K562 (cell line): ENCODE measurements around the gene NR2F6. TPM values are rescaled to one million over a fixed set of nuclear protein-coding genes. Genes with fewer than 3 reads are reported as not detected.

ENCODE experiments used
- BCOR ChIP-seq: fragments of 450-650 bp; IDR thresholded peaks from 2 replicates; pipeline ENCODE4 v1.6.1; 2016
- BRD9 ChIP-seq: fragments of 450-650 bp; IDR thresholded peaks from 2 replicates; pipeline ENCODE4 v1.6.1; 2018; ENCODE audit warnings: low read depth; ENCODE audit not compliant: partially characterized antibody
- BRF1 ChIP-seq: IDR thresholded peaks from 3 replicates; pipeline ENCODE4 v1.6.1; 2011; ENCODE audit warnings: borderline replicate concordance, mild to moderate bottlenecking; ENCODE audit not compliant: insufficient read length; ENCODE audit errors: extremely low read depth
- CEBPB ChIP-seq: fragments of 450-650 bp; IDR thresholded peaks from 2 replicates; pipeline ENCODE4 v1.6.1; 2016; ENCODE audit warnings: missing genetic modification characterization, missing compliant biosample characterization
- CREB1 ChIP-seq, 2 experiments: sonication (generic) in 1 of 2; formaldehyde crosslinking in 1 of 2; IDR thresholded peaks; 2 replicates each; pipeline versions ENCODE4 v1.6.1 to v1.8.0; 2012 to 2022; ENCODE audit warnings: inconsistent platforms in 1 of 2, mild to moderate bottlenecking in 1 of 2, missing genetic modification reagents in 1 of 2, moderate library complexity in 1 of 2
- CREBBP ChIP-seq: IDR thresholded peaks from one replicate; pipeline ENCODE4 v1.6.1; 2012; ENCODE audit warnings: low read depth, mild to moderate bottlenecking, control low read depth, inconsistent platforms, low read length
- DNMT1 ChIP-seq: fragments of 450-650 bp; IDR thresholded peaks from 2 replicates; pipeline ENCODE4 v1.6.1; 2016; ENCODE audit warnings: antibody characterized with exemption, mild to moderate bottlenecking
- MEIS2 ChIP-seq: fragments of 450-650 bp; IDR thresholded peaks from 2 replicates; pipeline ENCODE4 v1.6.1; 2014; ENCODE audit warnings: mild to moderate bottlenecking; ENCODE audit not compliant: partially characterized antibody
- MYBL2 ChIP-seq, 2 experiments: fragments of 450-650 bp in 1 of 2; sonication (generic) in 1 of 2; formaldehyde crosslinking in 1 of 2; IDR thresholded peaks; 2 replicates each; pipeline versions ENCODE4 v1.6.1 to v1.8.1; 2017 to 2022; ENCODE audit warnings: borderline replicate concordance in 1 of 2, inconsistent platforms in 1 of 2, low read depth in 1 of 2, mild to moderate bottlenecking in 1 of 2, missing genetic modification reagents in 1 of 2, moderate library complexity in 1 of 2
- YBX1 ChIP-seq: fragments of 450-650 bp; IDR thresholded peaks from 2 replicates; pipeline ENCODE4 v1.7.1; 2016; ENCODE audit warnings: mild to moderate bottlenecking
- ZNF316 ChIP-seq: fragments of 450-650 bp; IDR thresholded peaks from 2 replicates; pipeline ENCODE4 v1.6.1; 2016
- ZNF384 ChIP-seq: IDR thresholded peaks from 2 replicates; pipeline ENCODE4 v1.6.1; 2012; ENCODE audit warnings: low read depth, low read length, improper control_type of control experiment
- ZNF707 ChIP-seq: fragments of 250-450 bp; sonication (Bioruptor Pico); conservative IDR thresholded peaks from 2 replicates; pipeline ENCODE4 v1.8.0; 2022; ENCODE audit warnings: inconsistent platforms, mild to moderate bottlenecking, moderate library complexity
- polyA plus RNA-seq, 8 experiments: library from polyadenylated mRNA; depleted of rRNA in 4 of 8; stranded (reverse) in 5 of 8; unstranded in 3 of 8; fragments of >200 nt; fragmentation: Nextera tagmentation in 2 of 8; fragmentation: Illumina TruSeq in 1 of 8; extraction: Ambion mirVana in 2 of 8; extraction: Trizol in 1 of 8; gene quantifications; 2 replicates each; pipeline versions ENCODE4 v1.2.1 to v1.2.3, GENCODE V29; 2011 to 2014; ENCODE audit warnings: inconsistent platforms in 1 of 8, missing spikeins in 1 of 8
- total RNA-seq, 7 experiments: library from RNA; depleted of rRNA in 6 of 7; stranded (reverse); fragments of >200 nt in 6 of 7; fragmentation: Illumina TruSeq in 2 of 7; extraction: Trizol in 2 of 7; gene quantifications; 2 replicates each; pipeline versions ENCODE4 v1.2.1 to v1.2.3, GENCODE V29; 2011 to 2021; ENCODE audit warnings: low replicate concordance in 1 of 7
- TF ChIP-seq, protein P1 (sequence below): sonication (generic); formaldehyde crosslinking; IDR thresholded peaks from 2 replicates; pipeline ENCODE4 v1.9.0; 2022; ENCODE audit warnings: mild to moderate bottlenecking, missing genetic modification reagents
- TF ChIP-seq, protein P2 (sequence below): sonication (generic); formaldehyde crosslinking; IDR thresholded peaks from 2 replicates; pipeline ENCODE4 v1.8.1; 2023; ENCODE audit warnings: missing genetic modification reagents, mild to moderate bottlenecking, borderline replicate concordance
- TF ChIP-seq, protein P3 (sequence below): fragments of 250-450 bp; sonication (Bioruptor Pico); IDR thresholded peaks from 2 replicates; pipeline ENCODE4 v1.4.0; 2020
- TF ChIP-seq, protein P4 (sequence below): fragments of 450-650 bp; IDR thresholded peaks from 2 replicates; pipeline ENCODE4 v1.6.1; 2016

The NR2F6 gene
- total and polyA plus RNA-seq, 9 of the 15 experiments (the other 6 are each of a cell fraction or from before 2014, with no cell fraction given), result 0.76 to 97.5 (median 18.8) TPM

DNA sequence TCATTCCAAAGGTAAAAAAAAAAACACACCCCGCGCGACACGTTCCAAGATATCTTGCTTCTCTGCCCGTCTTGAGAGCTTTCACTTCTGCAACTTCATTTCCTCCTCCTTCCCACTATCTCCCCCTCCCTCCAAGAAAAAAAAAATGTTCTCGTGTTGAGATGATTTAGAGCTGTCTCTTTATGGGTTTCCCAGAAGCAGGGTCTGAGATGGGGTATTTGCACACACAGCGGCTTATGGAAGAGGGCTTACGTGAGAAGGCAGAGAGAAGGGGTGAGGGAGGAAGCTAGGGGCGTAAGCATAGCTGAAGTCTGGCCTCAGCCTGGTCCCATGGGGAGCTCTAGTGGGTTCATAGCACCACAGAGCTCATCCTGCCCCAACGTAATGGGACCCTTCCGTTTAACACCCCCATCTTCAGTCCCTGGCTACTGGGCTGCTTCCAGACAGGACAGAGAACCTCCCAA, 61.8 kb downstream of the NR2F6 start (continued):
- TF ChIP-seq, protein P1, sequence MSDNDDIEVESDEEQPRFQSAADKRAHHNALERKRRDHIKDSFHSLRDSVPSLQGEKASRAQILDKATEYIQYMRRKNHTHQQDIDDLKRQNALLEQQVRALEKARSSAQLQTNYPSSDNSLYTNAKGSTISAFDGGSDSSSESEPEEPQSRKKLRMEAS (CRISPR knock-in tag), result no peak
- TF ChIP-seq, protein P2, sequence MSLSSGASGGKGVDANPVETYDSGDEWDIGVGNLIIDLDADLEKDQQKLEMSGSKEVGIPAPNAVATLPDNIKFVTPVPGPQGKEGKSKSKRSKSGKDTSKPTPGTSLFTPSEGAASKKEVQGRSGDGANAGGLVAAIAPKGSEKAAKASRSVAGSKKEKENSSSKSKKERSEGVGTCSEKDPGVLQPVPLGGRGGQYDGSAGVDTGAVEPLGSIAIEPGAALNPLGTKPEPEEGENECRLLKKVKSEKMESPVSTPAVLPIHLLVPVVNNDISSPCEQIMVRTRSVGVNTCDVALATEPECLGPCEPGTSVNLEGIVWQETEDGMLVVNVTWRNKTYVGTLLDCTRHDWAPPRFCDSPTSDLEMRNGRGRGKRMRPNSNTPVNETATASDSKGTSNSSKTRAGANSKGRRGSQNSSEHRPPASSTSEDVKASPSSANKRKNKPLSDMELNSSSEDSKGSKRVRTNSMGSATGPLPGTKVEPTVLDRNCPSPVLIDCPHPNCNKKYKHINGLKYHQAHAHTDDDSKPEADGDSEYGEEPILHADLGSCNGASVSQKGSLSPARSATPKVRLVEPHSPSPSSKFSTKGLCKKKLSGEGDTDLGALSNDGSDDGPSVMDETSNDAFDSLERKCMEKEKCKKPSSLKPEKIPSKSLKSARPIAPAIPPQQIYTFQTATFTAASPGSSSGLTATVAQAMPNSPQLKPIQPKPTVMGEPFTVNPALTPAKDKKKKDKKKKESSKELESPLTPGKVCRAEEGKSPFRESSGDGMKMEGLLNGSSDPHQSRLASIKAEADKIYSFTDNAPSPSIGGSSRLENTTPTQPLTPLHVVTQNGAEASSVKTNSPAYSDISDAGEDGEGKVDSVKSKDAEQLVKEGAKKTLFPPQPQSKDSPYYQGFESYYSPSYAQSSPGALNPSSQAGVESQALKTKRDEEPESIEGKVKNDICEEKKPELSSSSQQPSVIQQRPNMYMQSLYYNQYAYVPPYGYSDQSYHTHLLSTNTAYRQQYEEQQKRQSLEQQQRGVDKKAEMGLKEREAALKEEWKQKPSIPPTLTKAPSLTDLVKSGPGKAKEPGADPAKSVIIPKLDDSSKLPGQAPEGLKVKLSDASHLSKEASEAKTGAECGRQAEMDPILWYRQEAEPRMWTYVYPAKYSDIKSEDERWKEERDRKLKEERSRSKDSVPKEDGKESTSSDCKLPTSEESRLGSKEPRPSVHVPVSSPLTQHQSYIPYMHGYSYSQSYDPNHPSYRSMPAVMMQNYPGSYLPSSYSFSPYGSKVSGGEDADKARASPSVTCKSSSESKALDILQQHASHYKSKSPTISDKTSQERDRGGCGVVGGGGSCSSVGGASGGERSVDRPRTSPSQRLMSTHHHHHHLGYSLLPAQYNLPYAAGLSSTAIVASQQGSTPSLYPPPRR (CRISPR knock-in tag), result no peak
- TF ChIP-seq MYBL2 (IDR thresholded peaks at IDR 0.05; ENCODE audit: low read depth) (no peak), MYBL2 (CRISPR knock-in tag; IDR thresholded peaks at IDR 0.05; ENCODE audit: borderline replicate concordance) (no peak), CREB1 (IDR thresholded peaks at IDR 0.05) (no peak), CREB1 (CRISPR knock-in tag; IDR thresholded peaks at IDR 0.05) (no peak), ZNF384 (peak; percentile 74), ZNF707 (no peak), DNMT1 (no peak), MEIS2 (peak; percentile 82), BRD9 (no peak), CEBPB (tag) (no peak), CREBBP (no peak), YBX1 (no peak), BCOR (no peak), BRF1 (no peak), ZNF316 (no peak)
- TF ChIP-seq, protein P3, sequence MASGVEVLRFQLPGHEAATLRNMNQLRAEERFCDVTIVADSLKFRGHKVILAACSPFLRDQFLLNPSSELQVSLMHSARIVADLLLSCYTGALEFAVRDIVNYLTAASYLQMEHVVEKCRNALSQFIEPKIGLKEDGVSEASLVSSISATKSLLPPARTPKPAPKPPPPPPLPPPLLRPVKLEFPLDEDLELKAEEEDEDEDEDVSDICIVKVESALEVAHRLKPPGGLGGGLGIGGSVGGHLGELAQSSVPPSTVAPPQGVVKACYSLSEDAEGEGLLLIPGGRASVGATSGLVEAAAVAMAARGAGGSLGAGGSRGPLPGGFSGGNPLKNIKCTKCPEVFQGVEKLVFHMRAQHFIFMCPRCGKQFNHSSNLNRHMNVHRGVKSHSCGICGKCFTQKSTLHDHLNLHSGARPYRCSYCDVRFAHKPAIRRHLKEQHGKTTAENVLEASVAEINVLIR (CRISPR knock-in tag), result no peak
- TF ChIP-seq, protein P4, sequence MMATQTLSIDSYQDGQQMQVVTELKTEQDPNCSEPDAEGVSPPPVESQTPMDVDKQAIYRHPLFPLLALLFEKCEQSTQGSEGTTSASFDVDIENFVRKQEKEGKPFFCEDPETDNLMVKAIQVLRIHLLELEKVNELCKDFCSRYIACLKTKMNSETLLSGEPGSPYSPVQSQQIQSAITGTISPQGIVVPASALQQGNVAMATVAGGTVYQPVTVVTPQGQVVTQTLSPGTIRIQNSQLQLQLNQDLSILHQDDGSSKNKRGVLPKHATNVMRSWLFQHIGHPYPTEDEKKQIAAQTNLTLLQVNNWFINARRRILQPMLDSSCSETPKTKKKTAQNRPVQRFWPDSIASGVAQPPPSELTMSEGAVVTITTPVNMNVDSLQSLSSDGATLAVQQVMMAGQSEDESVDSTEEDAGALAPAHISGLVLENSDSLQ, result peak; percentile 55; the same call in 1 of the 2 replicates
- TF ChIP-seq, all 486 proteins: peak for 5
